T-helper 2 cell (primary cell): ENCODE data around the gene SLC9A8.

Experiments
- DNase-seq, 5 experiments: peaks; one replicate each; pipeline versions ENCODE4 v3.0.0 to v3.0.0-alpha.2; 2012 to 2022

SLC9A8 gene

DNA sequence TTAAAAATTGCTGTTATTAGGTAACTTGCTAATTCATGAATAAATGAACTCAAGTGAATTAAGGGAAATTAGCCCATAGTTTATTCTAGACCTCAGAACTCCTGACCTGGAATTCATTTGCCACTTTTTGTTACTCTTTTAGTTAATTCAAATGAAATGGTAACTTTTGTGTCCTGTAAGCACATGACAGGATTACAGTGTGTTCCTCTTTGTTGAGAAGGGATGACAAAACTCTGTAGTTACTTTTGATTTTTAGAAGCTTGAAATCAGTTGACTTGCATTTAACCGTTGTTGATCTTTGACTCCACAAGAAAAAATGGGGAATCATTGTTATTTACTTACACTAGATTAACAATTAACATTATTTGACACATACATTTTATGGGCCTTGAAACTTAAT, 6.2 kb downstream of the SLC9A8 start:
- no peak for DNase-seq

DNA sequence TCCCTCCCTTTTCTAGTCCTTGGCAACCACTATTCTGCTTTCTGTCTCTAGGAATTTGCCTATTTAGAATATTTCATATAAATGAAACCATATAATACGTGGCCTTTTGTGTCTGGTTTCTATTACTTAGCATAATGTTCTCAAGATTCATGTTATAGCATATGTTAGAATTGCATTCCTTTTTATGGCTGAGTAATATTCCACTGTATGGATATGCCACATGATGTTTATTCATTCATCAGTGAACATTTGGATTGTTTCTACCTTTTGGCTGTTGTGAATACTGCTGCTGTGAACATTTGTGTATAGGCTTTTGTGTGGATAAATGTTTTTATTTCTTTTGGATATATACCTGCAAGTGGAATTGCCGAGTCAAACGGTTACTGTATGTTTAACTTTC, 7.1 kb downstream of the SLC9A8 start:
- DNase-seq: no peak

DNA sequence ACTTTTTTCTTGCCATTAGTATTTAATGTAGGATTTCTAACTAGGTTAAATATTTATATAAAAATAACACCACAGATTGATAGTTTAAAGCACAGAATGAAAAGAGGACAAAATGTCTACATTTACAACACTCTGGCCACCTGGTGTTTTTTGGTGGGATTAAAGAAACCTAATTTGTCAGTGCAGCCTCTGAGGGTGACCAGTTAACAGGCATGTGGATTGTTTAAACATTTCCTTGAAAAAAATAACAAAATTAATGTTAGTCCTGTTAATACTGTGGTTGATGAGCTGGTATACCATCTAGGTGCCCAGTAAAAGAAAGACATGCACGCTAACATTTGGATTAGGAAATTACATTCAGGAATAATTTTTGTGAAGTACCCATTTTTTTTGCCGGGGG, 8.8 kb downstream of the SLC9A8 start:
- no peak for DNase-seq

DNA sequence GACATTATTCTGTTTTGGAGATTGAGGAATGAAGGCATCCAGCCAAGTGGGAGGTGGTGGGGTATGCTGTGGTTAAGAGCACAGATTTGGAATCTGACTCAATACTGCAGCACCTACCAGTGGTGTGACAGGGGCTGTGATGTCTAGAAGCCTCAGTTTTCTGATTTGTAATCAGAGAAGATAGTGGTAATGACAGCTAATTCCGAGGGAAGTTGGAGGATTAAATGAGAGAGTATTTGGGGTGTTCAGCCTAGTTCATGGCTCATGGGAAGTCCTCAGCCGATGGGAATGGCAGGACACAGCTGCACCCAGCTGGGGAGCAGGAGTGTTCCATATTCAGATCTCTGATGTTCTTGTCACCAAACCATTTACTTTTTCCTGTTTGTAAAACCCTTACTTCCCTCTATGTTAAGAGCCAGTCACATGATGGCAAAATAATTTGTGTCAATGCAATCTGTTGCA, 9.3 kb downstream of the SLC9A8 start:
- peak in 1 of 5 experiments; percentile 44 for DNase-seq

DNA sequence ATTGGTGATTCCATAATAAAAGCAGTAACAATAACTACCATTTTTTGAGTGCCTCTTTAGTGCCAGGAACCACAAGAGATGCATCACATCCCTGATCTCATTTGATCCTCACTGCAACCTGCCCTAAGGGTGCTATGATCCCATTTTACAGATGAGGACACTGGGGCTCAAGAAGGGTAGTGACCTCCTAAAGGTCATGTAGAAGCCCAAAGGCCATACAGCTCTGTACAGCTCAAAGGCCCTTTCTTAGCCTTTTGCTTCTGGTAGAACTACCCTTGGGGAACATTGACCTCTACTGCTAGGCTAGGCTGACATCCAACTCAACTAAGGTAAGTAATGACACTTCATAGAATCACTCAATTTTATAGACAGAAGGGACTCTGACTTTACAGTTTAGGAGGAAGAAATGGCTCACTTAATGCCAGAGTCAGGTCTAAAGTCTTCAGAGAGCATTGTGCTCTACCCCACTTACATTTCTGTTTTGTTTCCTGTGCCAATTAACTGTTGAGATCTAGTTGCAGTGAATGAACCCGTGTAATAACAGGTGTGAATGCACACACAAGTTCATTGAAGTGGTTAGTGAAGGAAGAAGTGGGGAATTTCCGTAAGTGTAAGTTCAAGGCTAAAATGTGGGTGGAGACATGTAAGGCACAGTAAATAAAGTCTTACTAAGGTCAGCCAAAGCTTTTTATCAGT, 10.7 kb downstream of the SLC9A8 start:
- DNase-seq: peak in 2 of 5 experiments; percentile 44 to 73

DNA sequence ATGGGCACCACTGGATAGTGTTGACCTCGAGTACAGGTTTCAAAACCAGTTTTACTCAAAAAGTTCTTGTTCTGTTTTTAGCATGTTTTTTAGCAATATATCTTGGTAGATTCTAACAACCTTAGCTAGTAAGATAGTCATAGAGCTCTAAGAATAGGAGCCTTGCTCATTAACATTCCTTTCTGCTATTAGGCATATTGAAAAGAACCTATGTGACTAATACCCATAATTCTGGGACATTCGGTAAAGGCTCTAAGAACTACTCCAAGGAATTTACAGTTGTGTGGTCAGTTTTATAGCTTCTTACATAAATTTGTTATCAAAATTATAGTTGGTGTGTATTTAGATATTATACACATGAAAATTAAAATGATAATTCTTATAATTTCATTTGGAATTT, 11.6 kb downstream of the SLC9A8 start:
- DNase-seq: no peak

DNA sequence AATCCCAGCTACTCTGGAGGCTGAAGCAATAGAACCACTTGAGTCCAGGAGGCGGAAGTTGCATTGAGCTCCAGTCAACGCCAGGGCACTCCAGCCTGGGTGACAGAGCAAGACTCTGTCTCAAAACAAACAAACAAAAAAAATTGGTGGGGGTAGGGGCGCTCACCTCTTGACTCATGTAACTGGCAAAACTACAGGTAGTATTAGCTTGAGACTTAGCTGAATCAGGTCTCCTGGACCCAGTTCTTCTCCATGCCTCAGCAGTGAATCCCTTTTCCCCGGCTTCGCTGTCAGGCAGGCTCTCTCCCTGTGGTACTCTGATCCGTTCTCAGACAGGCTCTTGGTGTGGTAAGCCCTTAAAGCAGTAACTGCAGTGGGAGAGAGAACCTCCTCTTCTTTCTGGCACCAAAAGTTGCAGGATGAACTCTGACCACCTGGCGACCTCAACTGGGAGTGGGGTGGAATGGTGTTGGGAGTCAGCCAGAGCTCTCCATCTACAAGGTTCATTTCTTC, 12.9 kb downstream of the SLC9A8 start:
- no peak for DNase-seq

DNA sequence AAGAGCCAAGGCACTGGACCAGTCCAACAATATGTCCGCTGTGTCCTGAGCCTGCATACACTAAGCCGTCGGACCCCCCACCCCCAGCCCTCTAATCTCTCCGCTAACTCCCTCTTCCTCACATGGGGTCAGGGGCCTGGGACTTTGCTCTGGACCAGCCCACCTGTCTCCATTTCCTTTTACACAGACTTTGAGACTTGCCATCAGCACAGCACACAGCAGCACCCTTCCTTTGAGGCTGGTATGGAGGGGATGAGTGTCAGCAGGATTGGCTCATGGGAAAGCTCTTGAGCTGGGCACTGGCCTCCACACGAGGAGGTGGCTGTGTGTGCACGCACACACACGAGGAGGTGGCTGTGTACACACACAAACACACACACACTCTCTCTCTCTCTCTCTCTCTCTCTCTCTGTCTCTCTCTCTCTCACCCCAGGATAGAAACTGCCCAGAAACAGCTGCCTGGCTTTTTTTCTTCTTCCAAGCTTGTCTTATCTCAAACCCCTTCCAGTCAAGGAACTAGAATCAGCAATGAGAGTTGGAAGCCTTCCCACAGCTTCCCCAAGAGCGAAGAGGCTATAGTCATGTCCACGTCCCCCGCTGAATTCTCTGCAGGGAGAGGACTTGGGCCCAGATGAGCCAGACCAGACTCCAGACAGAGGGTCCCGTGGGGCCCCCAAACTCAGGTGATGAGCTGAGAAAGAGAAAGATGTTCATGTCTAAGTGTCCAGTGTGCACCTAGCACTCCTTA, 18.6 kb downstream of the SLC9A8 start:
- DNase-seq: no peak

DNA sequence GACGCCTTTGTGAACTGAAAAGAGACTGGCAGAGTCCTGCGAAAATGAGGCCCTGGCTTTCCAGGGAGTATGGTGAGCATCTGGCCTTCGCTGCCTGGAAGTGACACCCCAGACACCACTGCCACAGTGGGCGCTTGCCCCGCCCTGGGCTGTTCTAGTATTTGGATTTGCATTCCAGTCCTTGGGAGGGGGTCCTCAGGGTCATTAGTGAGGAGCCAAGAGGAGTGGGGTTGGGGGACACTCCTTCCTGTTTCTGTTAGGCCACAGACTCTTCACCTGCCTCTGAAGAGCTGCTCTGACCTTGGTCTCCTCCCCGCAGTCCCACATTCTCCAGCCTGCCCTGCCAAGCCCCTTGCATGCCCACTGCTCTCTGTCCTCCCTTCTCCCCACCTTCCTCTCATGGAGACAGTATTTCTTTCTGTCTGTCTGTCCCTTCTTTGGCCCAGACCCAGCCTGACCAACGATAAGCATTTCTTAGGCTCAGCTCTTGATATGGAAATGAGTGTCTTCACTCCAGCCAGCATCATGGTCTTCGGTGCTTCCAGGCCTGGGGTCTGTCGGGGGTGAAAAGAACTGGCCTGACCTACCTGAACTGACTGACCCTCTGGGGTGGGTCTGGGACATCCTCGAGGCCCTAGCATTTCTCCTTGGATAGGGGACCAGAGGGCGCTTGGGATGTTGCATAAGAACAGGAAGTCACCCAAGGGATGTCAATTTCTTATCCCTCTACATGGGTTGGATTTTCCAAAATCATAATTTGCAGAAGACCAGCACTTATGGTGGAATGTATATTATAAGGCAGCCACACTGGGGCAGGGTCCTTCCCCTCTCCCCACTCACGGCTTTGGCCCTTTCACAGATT, 19.4 kb downstream of the SLC9A8 start:
- no peak for DNase-seq

DNA sequence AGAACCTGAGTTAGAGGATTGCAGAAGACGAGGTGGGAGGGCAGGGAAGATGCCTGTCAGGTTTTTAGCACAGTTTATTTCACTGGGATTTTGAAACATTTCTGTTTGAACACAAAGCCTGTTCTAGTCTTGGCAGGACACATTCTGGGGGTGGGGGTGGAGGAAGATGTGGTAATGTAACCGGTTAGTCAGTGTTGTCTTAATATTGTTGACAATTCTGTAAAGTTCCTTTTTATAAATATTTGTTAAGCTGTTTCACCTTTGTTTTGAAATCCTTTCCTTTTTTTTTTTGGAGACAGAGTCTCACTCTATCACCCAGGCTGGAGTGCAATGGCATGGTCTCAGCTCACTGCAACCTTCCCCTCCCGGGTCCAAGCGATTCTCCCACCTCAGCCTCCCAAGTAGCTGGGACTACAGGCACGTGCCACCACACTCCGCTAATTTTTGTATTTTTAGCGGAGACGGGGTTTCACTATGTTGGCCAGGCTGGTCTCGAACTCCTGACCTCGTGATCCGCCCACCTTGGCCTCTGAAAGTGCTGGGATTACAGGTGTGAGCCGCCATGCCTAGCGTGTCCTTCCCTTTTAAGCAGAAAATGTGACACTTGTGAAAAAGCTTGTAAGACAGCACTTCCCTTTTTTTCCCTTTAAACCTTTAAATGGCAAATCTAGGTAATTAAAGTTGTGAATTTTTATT, 20.2 kb downstream of the SLC9A8 start:
- no peak for DNase-seq

DNA sequence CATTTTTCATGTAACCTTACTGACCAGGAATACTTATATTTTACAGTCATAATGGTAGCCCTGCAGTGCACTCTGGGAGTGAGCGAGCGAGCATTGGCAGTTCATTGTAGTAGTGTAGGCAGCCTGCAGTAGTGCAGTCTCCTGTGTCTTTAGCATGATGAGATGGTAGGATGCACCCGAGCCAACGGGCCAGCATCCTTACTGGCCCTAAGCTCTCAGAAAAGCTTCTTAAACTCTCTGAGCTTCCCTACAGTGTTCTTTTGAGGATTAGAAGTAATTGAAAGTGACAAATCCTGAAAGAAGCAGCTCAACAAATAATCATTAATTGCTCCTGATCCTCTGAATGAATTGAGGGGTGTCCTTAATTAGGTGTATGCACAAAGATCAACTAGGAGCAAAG, 20.9 kb downstream of the SLC9A8 start:
- no peak for DNase-seq

DNA sequence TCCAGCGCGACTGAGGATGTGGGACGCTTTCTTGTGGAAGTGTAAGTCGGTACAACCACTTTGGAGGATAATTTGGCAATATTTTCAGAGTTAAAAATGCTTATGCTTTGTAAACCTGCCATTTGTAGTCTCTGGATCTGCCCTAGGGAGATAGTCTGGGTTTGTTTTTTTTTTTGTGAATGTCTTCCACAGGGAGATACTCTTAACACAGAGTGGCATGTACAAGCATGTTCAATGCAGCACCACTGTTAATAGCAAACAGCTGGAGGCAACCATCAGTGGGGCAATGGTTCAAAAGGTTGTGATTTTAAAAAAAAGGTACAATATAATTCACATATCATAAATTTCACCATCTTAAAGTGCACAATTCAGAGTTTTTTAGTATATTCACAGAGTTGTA, 22.4 kb downstream of the SLC9A8 start:
- DNase-seq: no peak

DNA sequence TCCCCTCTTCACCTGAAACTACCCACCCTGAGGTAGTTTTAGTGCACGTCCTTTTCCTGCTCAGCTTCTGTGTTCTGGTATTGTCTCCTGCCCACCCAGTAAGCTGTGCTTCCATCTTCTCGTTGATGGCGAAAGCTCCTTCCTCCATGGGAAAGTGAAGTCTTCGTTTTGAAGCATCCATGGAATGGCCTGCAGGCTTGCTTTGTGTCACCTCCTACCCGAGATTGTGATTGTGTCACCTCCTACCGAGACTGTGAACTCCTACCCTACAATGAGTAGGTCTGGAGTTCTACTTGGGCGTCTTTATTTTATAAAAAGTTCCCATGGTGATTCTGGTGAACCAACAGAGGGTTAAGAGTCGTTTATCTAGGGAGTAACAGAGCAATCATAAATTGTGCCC, 25.9 kb downstream of the SLC9A8 start:
- no peak for DNase-seq

DNA sequence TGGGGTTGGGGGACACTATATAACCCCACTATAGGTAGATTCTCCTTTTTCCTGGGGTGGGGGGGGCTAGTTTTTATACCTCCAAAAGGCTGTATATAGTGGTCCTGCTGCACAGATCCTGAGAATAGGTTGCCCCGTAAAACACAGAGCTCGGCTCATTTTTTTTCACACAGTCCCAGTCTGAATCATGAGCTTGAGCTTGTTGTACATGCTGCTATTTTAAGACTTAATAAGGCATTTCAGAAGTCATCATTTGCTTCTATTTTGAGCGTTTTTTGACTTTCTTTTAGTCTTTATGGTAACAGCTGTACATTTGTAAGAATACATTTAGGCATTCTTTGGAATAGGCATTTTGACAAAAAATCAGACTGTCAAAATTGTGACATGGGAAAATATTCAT, 30.5 kb downstream of the SLC9A8 start:
- no peak for DNase-seq

DNA sequence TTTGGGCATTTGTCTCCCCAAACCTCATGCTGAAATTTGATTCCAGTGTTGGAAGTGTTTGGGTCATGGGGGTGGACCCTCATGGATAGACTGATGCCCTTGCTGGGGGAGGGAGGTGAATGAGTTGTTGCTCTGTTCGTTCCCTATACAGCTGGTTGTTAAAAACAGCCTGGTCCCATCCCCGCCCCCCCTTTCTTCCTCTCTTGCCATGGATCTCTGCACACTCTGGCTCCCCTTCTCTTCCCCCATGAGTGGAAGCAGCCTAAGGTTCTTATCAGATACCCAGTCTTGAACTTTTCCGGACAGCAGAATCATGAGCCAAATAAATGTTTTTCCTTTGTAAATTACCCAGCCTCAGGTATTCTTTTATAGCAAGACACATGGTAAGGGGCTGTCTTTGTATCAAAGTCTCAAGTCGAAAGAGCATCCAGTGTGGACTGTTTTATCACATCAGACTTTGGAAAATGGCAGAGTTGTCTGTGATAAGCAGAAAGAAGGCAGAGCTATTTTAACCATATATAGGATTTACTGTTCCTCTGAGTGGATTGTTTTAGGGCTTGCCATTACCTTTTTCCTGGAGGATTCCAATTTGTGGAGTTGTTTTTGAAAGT, 31.2 kb downstream of the SLC9A8 start:
- no peak for DNase-seq

DNA sequence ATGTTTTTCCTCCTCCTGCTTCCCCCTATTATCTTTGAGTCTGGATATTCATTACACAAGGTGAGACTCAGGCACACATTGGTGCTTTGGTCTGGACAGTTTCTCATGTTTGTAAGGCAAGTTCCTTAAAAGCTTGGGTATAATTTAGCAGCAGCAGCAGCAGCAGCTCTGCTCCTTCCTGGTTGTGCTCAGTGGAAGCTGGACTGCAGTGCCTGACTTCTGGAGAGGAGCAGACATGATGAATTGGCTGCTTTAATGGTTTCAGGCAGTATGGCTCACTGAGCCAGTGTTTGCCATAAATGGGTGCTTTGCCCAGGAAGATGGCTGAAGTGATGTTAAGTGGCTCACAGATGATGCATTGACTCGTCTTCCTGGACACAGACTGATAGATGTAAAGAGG, 32.4 kb downstream of the SLC9A8 start:
- DNase-seq: no peak

DNA sequence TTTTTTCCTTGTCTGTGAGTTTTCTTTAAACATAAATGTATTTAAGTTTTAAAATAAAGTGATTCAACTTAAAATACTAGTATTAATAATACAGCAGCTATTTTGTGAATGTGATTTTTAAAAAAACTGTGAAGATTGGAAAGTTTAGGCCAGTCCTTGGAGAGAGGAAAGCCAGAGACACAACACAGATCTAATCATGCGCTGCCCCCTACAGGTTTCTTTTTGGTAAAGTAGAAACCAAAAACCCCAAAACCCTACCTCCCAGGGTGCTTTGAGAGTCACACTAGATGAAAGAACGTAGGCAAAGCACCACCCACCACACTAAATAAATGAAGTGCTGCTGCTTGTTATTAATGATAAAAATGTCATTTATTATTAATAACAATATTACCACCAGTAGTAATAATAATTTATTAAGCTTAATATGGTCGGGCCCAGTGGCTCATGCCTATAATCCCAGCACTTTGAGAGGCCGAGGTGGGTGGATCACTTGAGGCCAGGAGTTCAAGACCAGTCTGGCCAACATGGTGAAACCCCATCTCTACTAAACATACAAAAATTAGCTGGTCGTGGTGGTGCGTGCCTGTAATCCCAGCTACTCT, 33.7 kb downstream of the SLC9A8 start:
- peak in 4 of 5 experiments; percentile 6 to 61 (median 24) for DNase-seq

DNA sequence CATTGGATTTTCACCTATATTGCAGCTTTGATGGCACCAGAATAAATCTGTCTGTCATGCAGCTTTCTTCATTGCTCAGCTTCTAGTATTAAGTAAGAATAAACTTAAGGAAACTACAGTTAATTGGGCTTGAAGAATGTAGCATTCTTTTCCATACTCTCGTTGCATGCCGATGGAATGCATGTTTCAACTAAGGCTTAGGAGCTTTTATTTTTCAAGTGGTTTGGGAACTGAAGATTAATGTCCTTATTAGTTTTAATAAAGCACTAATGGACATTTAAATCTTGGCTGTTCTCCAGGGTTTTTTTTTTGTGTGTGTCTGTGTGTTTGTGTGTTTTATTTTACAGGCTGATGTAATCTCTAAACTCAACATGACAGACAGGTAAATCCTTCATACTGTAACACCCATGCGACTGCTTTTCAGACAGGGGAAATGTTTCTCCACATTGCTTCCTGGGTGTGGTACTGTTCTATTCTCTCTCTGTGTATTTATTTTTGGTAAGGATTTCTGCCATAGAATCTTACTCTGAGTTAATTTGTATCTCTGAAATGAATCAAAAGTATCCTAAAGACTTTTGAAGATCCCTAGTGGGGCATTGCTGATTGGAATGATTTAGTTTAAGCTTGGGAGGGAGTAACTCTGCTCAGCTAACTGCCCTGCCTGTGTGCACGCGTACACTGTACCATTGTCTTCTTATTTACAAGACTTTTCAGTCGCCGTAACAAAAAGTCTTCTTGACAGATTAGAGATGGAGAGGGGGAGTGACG, 38.0 kb downstream of the SLC9A8 start:
- no peak for DNase-seq

DNA sequence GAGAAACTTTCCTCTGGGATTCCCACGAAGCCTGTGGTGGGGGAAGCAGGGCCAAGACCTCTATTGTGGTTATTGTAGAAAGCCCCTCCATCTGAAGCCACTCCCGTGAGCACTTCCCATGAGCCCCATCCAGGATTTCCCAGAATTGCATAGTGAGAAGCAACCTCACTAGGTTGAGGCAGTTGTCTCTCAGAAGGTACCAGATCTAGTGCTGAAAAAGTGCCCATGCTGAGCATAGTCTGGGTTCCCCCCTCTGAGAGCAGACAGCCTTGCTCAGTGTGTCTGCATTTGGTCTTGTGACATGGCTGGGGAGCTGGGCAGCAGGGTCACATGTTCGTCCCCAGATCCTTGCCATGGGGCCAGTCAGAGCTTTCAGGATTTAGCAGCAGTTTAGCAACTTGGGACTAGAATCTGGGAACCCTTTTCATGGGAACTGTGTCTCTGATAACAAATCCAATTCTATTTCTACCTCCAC, 38.6 kb downstream of the SLC9A8 start:
- DNase-seq: no peak

DNA sequence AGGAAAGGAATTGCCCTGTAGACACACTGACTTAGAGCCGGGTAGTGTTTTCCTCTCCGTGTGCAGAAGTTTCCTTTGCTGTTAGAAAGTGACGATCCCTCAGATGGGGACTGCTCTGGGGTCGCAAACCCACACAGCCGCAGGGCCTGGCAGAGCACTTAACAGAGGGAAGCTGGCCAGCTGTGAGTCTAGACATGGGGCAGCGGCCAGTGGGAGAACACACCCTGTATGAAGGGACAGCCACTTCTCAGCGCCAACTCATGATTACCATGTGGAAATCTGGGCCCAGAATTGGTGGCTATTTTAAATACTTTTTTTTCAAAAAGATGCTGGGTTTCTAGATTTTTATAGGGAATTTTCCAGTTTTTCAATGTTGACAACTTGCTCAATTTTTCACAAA, 39.4 kb downstream of the SLC9A8 start:
- no peak for DNase-seq
